Natural killer cell treated with Interleukin-12 subunit alpha and Interleukin-12 subunit beta and Interleukin-15 and Interleukin-18, amount 100 ng/mL, for 72 hours (primary cell): Measurements from ENCODE around the gene DPF3. TPM values are rescaled to one million over a fixed set of nuclear protein-coding genes. Genes with fewer than 3 reads are reported as not detected.

Source experiments
- ATAC-seq, 2 donors: fragments of 150-1000 bp; cut with Tn5 transposase in 1 of 2; sonication (Bioruptor Pico), chemical (Tn5 transposase) in 1 of 2; 2 replicates each; pipeline ENCODE4 v1.10.0; 2021
- DNase-seq: peaks from one replicate; pipeline ENCODE4 v3.0.0; 2022; ENCODE audit warnings: low spot score
- H3K27ac Mint-ChIP-seq, 2 donors: 1 replicate in 1 of 2; 2 replicates in 1 of 2; pipeline ENCODE4 v1.8.0; 2022; ENCODE audit warnings: mixed read lengths in 2 of 2, mild to moderate bottlenecking in 1 of 2, moderate library complexity in 1 of 2
- H3K27me3 Mint-ChIP-seq, 2 donors: 1 replicate in 1 of 2; 2 replicates in 1 of 2; pipeline ENCODE4 v1.8.0; 2022; ENCODE audit warnings: mixed read lengths in 2 of 2
- H3K36me3 Mint-ChIP-seq: one replicate; pipeline ENCODE4 v1.8.0; 2022; ENCODE audit warnings: mixed read lengths
- H3K4me1 Mint-ChIP-seq, 2 donors: 1 replicate in 1 of 2; 2 replicates in 1 of 2; pipeline ENCODE4 v1.8.0; 2022; ENCODE audit warnings: low read depth in 2 of 2, mixed read lengths in 2 of 2, mild to moderate bottlenecking in 1 of 2
- H3K4me3 Mint-ChIP-seq: one replicate; pipeline ENCODE4 v1.8.0; 2022; ENCODE audit warnings: mixed read lengths
- H3K9me3 Mint-ChIP-seq: 2 replicates; pipeline ENCODE4 v1.8.0; 2022; ENCODE audit warnings: mixed read lengths
- total RNA-seq, 2 donors: library from RNA; stranded (reverse); gene quantifications; one replicate each; pipeline ENCODE4 v1.2.3, GENCODE V29; 2022

The DPF3 gene
- total RNA-seq, 2 donors from 2014 or later, result 11.8 to 13.2 TPM

DNA sequence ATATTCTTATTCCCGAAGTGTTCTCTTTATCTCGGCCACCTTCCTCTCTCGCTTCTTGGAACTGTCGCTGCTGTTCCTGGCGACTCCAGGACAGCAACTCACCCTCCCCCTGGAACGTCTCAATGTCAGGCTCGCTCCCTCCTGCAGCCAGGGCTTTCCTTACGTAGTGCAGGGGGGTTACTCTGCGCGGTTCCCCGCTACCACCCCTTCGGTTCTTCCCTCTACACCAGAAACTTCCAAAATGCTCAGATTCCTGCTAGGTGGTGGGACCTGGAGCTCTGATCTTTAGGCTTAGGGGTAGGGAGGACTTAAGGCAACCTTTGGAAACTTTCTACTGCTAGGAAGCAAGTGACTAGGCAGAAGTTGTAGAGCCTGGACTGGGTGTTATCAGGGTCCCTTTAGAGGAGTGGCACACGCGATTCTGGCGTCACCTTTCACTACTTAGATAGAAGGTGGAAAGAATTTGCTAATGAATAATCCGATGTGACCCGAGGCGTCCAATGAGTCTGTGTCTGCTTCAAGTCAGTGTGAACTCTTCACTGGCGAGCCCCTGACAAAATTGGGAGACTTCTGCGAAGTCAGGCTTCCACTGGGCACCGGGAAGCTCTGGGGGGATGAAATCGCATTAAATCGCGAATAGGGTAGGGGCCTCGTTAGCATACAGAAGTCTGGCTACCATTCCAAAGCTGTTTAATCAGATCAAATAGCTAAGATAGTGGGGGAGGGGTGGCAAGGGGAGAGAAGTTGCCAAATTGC lies 900 bp upstream of the DPF3 start:
- Mint-ChIP-seq H3K36me3 (no peaks in the 10 kb centered on the region), H3K9me3 (no peaks in the 10 kb centered on the region), H3K4me1 (peaks cover 21 to 28% of the 10 kb centered on the region in 2 donors), H3K27ac (peak overlapping the region; percentile 48 to 73), H3K27me3 (peaks cover 29% of the 10 kb centered on the region in 2 donors), H3K4me3 (peak overlapping the region; percentile 96)
- DNase-seq (no peak), ATAC-seq (no peak)

DNA sequence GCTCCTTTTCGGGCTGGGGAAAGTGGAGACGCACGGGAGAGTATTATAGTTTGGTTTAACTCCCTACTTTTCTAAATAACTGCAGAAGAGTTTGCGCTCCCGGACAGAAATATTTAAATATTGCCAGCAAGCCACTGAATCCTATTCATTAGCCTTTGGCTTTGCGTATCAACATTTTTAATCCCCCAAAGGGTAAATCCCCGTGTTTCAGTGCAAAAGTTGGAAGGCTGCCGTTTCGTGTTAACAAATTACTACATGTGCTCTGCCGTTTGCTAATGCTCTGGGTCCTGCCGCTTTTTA lies 372 bp upstream of the DPF3 start:
- ATAC-seq (no peak), DNase-seq (no peak)
- H3K27ac Mint-ChIP-seq, result peak overlapping the region; percentile 48 to 73
- H3K4me1 Mint-ChIP-seq, result peaks cover 24 to 28% of the 10 kb centered on the region in 2 donors
- peak overlapping the region; percentile 96 for H3K4me3 Mint-ChIP-seq
- no peaks in the 10 kb centered on the region for H3K9me3 Mint-ChIP-seq
- peaks cover 25 to 26% of the 10 kb centered on the region in 2 donors for H3K27me3 Mint-ChIP-seq
- no peaks in the 10 kb centered on the region for H3K36me3 Mint-ChIP-seq

DNA sequence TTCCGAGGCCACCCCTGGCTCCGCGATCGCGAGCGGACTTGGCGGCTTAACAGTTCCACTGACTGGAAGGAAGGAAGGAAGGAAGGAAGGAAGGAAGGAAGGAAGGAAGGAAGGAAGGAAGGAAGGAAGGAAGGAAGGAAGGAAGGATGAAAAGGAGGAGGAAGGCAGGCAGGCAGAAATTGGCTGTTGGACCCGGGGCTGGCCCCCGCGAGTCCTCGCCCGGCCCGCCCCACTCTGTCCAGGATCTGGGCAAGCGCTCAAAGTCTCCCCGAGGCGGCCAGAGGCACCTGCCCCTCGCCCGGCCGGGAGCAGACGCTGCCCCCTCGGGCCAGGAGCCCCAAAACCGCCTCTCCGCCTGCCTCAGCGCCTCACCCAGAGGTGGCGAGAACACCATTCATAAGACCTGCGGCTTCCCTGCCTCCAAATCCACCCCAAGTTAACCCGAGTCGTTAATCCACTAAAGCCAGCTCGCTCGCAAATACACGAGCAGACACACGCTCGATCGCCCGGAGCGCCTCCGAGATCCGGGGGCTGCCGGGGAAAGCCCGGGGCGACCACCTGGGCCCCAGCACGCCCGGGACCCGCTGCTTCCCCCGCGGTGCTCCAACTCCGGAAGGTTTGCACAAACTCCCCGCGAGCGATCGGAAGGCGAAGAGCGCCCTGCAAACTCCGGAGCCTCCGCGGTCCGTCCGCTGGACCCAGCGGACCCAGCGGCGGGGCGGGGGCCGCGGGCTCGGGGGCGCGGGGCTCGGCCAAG lies 844 bp downstream of the DPF3 start:
- DNase-seq, result no peak
- Mint-ChIP-seq H3K9me3 (no peaks in the 10 kb centered on the region), H3K27ac (peak overlapping the region; percentile 48 to 94), H3K36me3 (no peaks in the 10 kb centered on the region), H3K4me3 (peak overlapping the region; percentile 97), H3K4me1 (peaks cover 30 to 34% of the 10 kb centered on the region in 2 donors), H3K27me3 (peaks cover 19 to 21% of the 10 kb centered on the region in 2 donors)
- peak; percentile 25 to 45 for ATAC-seq

DNA sequence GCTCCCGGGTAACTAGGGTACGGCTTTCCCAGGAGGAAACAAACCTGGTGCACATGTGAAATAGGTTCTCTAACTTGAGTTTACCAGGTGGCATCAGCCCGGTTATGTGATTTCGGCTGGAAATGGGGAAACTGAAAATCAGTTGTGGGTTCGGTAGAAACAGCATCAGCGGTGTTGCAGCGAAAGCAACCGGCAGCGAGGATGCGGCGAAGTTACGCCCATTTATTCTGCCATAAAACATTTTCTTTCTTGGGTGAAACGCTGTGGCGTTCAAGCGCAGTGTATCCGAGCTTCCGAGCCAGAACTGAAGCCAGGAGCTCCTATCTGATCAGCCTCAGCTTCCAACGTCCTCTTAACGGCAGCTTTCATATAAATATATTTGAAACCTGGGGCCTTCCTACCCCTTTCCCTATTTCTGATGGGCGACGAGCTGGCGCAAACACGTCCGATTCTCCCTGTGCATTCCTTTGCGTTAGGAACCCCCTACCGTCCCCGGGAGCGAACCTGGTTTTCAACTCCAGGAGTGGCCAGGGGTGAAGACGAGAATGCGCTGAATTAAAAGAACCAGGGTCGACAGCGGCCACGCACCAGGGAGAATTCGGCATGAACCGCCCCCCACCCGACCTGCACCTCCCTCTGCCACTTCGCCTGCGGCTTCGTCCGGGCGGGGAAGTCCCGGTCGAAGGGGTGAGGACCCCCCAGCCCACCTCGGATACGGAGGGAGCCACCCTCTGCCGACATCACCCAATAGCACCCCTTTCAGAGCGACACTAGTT lies 1.6 kb downstream of the DPF3 start:
- no peaks in the 10 kb centered on the region for H3K9me3 Mint-ChIP-seq
- peak overlapping the region; percentile 97 for H3K4me3 Mint-ChIP-seq
- no peaks in the 10 kb centered on the region for H3K36me3 Mint-ChIP-seq
- DNase-seq (no peak), ATAC-seq (no peak)
- peak overlapping the region; percentile 48 to 94 for H3K27ac Mint-ChIP-seq
- peaks cover 36 to 37% of the 10 kb centered on the region in 2 donors for H3K4me1 Mint-ChIP-seq
- peaks cover 18 to 21% of the 10 kb centered on the region in 2 donors for H3K27me3 Mint-ChIP-seq

DNA sequence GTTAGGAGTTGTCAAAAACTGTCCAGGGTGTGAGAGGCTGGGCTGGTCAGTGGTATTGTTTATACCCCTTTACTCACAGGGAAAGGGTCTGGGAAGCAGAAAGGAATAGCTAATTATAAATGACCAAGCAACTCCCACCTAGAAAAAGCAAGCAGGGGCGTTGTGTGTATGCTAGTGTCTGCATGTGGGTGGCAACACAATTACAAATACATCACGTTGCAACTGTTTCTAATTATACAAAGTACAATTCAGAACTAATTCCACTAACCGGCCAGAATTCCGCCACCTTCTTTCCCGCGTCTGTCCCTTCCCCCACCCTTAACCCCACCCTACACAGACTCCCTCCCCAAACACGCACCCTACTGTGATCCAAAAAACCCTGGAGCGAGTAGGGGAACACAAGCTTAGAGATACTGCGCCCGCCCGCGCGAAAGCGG lies 2.2 kb downstream of the DPF3 start:
- peaks cover 36 to 40% of the 10 kb centered on the region in 2 donors for H3K4me1 Mint-ChIP-seq
- peaks cover 2% of the 10 kb centered on the region for H3K9me3 Mint-ChIP-seq
- H3K27me3 Mint-ChIP-seq, result peaks cover 16 to 21% of the 10 kb centered on the region in 2 donors
- no peak for ATAC-seq
- no peak overlapping the region for H3K27ac Mint-ChIP-seq
- H3K36me3 Mint-ChIP-seq, result no peaks in the 10 kb centered on the region
- DNase-seq, result no peak
- H3K4me3 Mint-ChIP-seq, result peak overlapping the region; percentile 97

DNA sequence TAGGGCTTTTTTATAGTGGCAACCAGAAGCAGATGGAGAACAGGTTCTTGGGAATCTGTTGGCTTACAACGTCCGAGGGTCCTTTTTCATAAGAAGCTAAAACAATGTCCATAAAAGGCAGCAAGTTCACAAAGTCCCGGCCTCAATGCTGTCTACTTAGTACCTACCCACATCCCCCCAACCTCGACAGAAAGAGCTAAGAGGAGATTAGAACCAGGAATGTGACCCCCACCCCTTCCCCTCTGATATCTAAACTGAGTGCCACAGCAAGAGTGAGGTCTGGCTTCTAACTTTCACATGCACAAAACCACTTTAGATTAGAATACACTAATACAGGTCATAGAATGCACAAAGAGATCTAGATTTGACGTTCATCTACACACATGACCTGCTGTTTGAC lies 4.5 kb downstream of the DPF3 start:
- ATAC-seq (no peak), DNase-seq (no peak)
- Mint-ChIP-seq H3K4me1 (peaks cover 27 to 43% of the 10 kb centered on the region in 2 donors), H3K36me3 (no peaks in the 10 kb centered on the region), H3K27ac (no peak overlapping the region), H3K27me3 (peaks cover 5 to 7% of the 10 kb centered on the region in 2 donors), H3K9me3 (peaks cover 2% of the 10 kb centered on the region), H3K4me3 (no peak overlapping the region)

DNA sequence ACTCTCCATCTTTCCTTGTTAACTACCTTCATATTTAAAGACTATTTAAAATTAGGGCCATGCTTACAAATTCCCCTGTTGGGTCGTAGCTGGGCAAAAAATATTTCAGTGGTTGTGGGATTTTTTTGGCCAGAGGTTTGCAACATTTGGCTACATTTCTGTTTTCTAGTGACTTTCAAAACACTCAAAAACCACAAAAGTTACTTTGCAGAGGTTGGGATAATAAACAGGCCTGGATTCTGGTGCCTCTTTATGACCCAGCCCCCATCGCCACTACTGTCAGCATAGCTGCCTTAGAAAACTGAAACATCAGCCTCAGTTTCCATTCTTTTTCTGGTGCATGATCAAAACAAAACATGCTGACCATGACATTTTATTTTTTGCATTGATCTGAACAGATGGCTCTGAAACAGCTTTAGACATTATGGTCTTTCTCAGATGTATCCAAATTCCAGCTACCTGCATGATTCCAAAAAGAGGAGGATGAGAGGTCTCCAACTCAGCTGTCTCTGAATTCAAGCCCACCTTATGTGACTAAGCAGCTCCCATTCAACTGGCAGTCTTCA lies 5.2 kb downstream of the DPF3 start:
- Mint-ChIP-seq H3K4me3 (peak overlapping the region; percentile 11), H3K27ac (peak overlapping the region; percentile 0 to 76), H3K4me1 (peaks cover 29 to 45% of the 10 kb centered on the region in 2 donors), H3K36me3 (no peaks in the 10 kb centered on the region), H3K27me3 (peaks cover 5 to 7% of the 10 kb centered on the region in 2 donors), H3K9me3 (peaks cover 2% of the 10 kb centered on the region)
- no peak for ATAC-seq
- peak; percentile 34 for DNase-seq

DNA sequence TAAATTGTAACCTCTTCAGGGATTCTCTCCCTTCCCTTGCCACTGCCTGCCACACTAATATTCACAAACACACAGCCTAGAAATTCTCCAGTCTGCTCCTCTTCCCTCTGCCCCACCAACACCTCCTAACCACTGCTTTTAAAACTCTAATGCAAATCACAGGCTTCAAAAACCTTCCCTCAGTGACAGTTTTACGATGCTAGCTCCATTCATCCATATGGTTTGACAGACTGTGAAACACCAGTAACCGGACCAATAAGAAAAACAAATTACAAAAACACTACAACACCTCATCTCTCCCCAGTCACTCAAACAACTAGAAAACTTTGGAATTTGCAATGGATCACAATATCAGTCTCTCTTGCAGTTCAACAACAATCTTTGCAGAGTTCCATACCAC lies 5.7 kb downstream of the DPF3 start:
- peaks cover 5 to 7% of the 10 kb centered on the region in 2 donors for H3K27me3 Mint-ChIP-seq

DNA sequence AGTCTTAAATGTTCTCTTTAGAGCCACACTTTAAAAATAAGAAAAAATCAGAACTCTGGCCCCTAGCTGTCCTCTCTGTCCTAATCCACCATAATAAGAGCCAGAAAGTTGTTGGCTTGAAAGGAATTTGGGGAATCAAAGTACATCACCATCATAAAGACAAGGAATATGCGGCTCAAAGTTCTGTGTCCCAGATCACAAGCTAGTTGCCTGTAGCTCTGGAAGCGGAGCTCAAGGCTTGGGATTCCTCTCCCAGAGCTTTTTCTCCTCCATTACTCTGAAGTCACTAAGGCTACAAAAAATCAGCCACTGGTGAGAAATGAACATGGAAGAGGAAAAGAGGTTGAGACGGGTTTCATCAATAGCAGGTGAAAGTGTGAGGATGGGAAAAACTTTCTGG lies 6.4 kb downstream of the DPF3 start:
- Mint-ChIP-seq H3K4me3 (no peak overlapping the region), H3K27me3 (peaks cover 5 to 7% of the 10 kb centered on the region in 2 donors), H3K27ac (peak overlapping the region in 1 of 2 donors; percentile 76), H3K4me1 (peaks cover 33 to 48% of the 10 kb centered on the region in 2 donors), H3K9me3 (peaks cover 2% of the 10 kb centered on the region), H3K36me3 (no peaks in the 10 kb centered on the region)
- DNase-seq (no peak), ATAC-seq (no peak)

More for the DNA sequence above, 5.7 kb downstream of the DPF3 start:
- peaks cover 2% of the 10 kb centered on the region for H3K9me3 Mint-ChIP-seq
- no peaks in the 10 kb centered on the region for H3K36me3 Mint-ChIP-seq
- no peak for ATAC-seq
- peaks cover 30 to 48% of the 10 kb centered on the region in 2 donors for H3K4me1 Mint-ChIP-seq
- H3K4me3 Mint-ChIP-seq, result peak overlapping the region; percentile 11
- DNase-seq, result no peak
- peak overlapping the region; percentile 0 to 76 for H3K27ac Mint-ChIP-seq

DNA sequence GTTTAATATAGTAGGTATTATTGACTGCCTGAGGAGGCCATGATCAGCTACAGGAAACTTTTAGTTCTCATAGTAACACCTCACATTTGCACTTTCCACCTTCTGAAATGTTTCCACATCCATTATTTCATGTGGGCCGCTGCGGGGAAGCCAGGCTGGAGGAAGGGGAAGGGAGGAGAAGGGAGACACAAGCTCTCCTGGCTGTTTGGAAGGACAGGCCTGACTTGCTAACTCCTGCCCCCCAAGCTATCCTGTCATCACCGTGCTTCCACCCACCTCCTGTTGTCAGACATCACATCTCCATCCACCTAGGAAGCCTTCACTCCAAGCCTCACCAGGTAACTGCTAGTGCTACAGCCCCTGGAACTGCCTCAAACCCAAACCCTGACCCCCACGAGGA lies 9.5 kb downstream of the DPF3 start:
- Mint-ChIP-seq H3K4me3 (peak overlapping the region; percentile 28), H3K27me3 (peaks cover 0 to 2% of the 10 kb centered on the region in 2 donors), H3K27ac (peak overlapping the region; percentile 86 to 96), H3K4me1 (peaks cover 51 to 67% of the 10 kb centered on the region in 2 donors), H3K9me3 (peaks cover 2% of the 10 kb centered on the region), H3K36me3 (peaks cover 10% of the 10 kb centered on the region)
- ATAC-seq (peak; percentile 18 to 52), DNase-seq (peak; percentile 65)

DNA sequence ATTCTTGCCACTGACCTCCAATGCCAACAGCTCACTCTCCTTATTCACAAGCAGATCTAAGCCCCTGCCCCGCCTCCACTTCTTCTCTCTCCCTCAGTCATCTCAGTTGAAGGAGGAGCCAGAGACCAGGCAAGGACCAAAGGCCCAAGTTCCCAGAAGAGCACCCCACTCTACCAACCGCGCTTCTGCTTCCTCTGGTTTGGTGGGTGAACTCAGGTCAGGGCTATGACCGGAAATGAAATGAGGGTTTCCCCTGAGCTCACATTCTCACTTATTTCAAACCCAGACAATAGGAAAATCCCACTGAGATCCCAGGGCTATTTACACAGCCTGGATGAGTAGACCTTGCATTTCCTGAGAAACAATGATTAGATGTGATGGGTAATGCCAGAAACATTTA lies 9.9 kb downstream of the DPF3 start:
- peaks cover 0 to 2% of the 10 kb centered on the region in 2 donors for H3K27me3 Mint-ChIP-seq
- ATAC-seq, result peak; percentile 95 to 97
- H3K9me3 Mint-ChIP-seq, result peaks cover 2% of the 10 kb centered on the region
- DNase-seq, result peak; percentile 89
- H3K36me3 Mint-ChIP-seq, result peaks cover 10% of the 10 kb centered on the region
- H3K4me3 Mint-ChIP-seq, result peak overlapping the region; percentile 78
- H3K27ac Mint-ChIP-seq, result peak overlapping the region; percentile 86 to 96
- H3K4me1 Mint-ChIP-seq, result peaks cover 52 to 69% of the 10 kb centered on the region in 2 donors

DNA sequence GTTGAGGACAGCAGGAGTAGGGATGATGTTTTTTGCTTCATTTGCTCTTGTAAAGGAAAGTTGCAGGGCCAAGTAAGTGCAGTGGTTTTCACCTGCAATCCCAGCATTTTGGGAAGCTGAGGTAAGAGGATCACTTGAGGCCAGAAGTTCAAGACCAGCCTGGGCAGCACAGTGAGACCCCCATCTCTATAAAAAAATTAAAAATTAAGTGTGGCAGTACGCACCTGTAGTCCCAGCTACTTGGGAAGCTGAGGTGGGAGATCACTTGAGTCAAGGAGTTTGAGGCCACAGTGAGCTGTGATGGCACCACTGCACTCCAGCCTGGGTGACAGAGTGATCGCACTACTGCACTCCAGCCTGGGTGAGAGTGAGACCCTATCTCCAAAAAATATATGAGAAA lies 10.8 kb downstream of the DPF3 start:
- Mint-ChIP-seq H3K27ac (peak overlapping the region; percentile 86 to 96), H3K4me1 (peaks cover 47 to 66% of the 10 kb centered on the region in 2 donors), H3K36me3 (peaks cover 10% of the 10 kb centered on the region), H3K9me3 (peaks cover 2% of the 10 kb centered on the region), H3K4me3 (peak overlapping the region; percentile 78), H3K27me3 (peaks cover 0 to 2% of the 10 kb centered on the region in 2 donors)
- no peak for ATAC-seq
- no peak for DNase-seq

DNA sequence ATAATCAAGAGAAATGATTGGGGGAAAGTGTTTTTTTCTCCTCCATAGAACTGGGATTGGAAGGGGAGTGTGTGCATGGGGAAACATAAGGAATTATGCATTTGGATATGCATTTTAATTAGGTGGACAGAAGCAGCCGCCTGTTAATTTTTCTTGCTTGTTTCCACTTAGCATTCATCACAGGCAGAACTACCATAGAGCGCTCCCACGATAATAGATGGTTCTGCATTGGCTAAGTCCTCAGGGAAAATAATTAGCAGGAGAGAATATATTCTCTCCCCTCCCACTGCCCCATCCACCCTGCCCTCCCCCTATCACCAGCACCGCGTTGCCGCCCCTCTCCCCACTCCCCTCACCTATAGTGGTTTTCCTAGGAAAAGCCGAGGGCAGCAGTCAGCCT lies 11.4 kb downstream of the DPF3 start:
- ATAC-seq (no peak), DNase-seq (peak; percentile 18)
- Mint-ChIP-seq H3K9me3 (peaks cover 2% of the 10 kb centered on the region), H3K27me3 (peaks cover 0 to 2% of the 10 kb centered on the region in 2 donors), H3K4me1 (peaks cover 45 to 61% of the 10 kb centered on the region in 2 donors), H3K4me3 (peak overlapping the region; percentile 78), H3K27ac (peak overlapping the region; percentile 86 to 96), H3K36me3 (peaks cover 10% of the 10 kb centered on the region)
